AG04450 (cell line): ENCODE measurements around the gene ISYNA1. TPM values are rescaled to one million over a fixed set of nuclear protein-coding genes. Genes with fewer than 3 reads are reported as not detected.
"Not testable (repeated sequence)": the region's sequence is repeated elsewhere in the genome, so short reads cannot be mapped to it uniquely, and the experiment has no call there.

Experiments used
- CTCF ChIA-PET: fragments of 300-600, 350-600 bp; formaldehyde crosslinking; extraction: SDS; loops from one replicate; lab custom pipeline; 2022; ENCODE audit warnings: antibody characterized with exemption, inconsistent platforms; lab: Charles Lee
- POLR2A ChIA-PET: fragments of 350-600 bp; formaldehyde crosslinking; extraction: SDS; loops from one replicate; lab custom pipeline; 2021; ENCODE audit warnings: antibody characterized with exemption, inconsistent platforms; lab: Yijun Ruan, JAX
- DNase-seq: peaks from one replicate; pipeline ENCODE4 v3.0.0-alpha.2; 2011; ENCODE audit warnings: low read depth, low spot score
- H3K27ac ChIP-seq: one replicate; pipeline ENCODE4 v1.5.1; 2012; ENCODE audit warnings: low read depth, low read length, control low read depth
- H3K27me3 ChIP-seq: one replicate; pipeline ENCODE4 v1.6.0; 2012; ENCODE audit warnings: low read length; ENCODE audit not compliant: control insufficient read depth, insufficient read depth
- H3K4me3 ChIP-seq: 2 replicates; pipeline ENCODE4 v1.5.1; 2011; ENCODE audit warnings: mild to moderate bottlenecking, low read depth, low read length, control low read depth
- H3K9me3 ChIP-seq: 2 replicates; pipeline ENCODE4 v1.5.1; 2012; ENCODE audit warnings: low read length; ENCODE audit not compliant: control insufficient read depth, insufficient read depth
- polyA plus RNA-seq: library from polyadenylated mRNA; depleted of rRNA; stranded (reverse); fragments of >200 nt; gene quantifications from 2 replicates; pipeline ENCODE4 v1.2.3, GENCODE V29; 2011
- TF ChIP-seq, protein P1 (sequence below): IDR thresholded peaks from 2 replicates; pipeline ENCODE4 v1.5.1; 2011; ENCODE audit warnings: low read depth, low read length, control low read depth, inconsistent platforms

ISYNA1 gene
- polyA plus RNA-seq, 1 experiment, result 13.3 TPM

DNA sequence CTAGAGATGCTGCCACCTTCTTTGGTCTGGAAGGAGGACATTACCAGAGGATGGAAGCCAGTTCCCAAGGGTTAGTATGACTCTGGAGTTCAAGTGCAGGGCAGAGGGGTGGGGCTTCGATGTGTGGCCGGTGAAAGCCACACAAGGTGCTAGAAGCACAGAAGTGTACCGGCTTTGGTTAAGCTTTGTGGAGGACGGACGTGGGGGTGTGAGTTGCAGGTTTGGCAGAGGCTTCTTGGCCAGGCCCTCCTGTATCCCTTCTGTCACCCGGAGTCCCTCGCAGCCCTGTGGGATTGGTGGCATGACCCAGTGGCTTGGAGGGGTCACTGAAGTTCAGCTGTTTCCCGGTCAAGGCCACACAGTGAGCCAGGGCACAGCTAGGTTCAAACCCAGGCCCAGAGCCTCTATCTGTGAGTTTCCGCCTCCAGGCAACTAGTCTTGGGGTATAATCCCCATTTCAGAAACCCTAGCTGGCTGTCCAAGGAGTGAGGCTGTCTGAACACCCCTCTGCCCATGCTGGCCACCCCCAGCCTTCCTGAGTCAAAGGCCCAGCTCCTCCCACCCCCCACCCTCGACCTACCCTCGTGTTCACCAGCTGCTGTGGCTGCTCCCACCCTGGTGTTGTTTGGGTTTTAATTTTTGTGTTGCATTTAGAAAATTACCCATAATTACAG, 23.3 kb downstream of the ISYNA1 start:
- Histone ChIP-seq H3K4me3 (peak overlapping the region; percentile 51), H3K9me3 (no peaks in the 10 kb centered on the region; the same call in 1 of the 2 replicates), H3K27me3 (no peaks in the 10 kb centered on the region), H3K27ac (peak overlapping the region; percentile 94)
- TF ChIP-seq, protein P1, sequence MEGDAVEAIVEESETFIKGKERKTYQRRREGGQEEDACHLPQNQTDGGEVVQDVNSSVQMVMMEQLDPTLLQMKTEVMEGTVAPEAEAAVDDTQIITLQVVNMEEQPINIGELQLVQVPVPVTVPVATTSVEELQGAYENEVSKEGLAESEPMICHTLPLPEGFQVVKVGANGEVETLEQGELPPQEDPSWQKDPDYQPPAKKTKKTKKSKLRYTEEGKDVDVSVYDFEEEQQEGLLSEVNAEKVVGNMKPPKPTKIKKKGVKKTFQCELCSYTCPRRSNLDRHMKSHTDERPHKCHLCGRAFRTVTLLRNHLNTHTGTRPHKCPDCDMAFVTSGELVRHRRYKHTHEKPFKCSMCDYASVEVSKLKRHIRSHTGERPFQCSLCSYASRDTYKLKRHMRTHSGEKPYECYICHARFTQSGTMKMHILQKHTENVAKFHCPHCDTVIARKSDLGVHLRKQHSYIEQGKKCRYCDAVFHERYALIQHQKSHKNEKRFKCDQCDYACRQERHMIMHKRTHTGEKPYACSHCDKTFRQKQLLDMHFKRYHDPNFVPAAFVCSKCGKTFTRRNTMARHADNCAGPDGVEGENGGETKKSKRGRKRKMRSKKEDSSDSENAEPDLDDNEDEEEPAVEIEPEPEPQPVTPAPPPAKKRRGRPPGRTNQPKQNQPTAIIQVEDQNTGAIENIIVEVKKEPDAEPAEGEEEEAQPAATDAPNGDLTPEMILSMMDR, result no peak
- POLR2A ChIA-PET, result interaction anchor here (0.7 to 2.0 kb wide), 3 partner anchors 15 to 245 kb away, joined by 3 to 14 read pairs (median 3); partner anchors contain the start of gene JUND
- DNase-seq, result no peak
- CTCF ChIA-PET, result interaction anchor here (0.5 to 6.5 kb wide), 7 partner anchors 26 to 186 kb away, joined by 3 to 65 read pairs (median 6); no protein-coding TSS in a partner anchor

DNA sequence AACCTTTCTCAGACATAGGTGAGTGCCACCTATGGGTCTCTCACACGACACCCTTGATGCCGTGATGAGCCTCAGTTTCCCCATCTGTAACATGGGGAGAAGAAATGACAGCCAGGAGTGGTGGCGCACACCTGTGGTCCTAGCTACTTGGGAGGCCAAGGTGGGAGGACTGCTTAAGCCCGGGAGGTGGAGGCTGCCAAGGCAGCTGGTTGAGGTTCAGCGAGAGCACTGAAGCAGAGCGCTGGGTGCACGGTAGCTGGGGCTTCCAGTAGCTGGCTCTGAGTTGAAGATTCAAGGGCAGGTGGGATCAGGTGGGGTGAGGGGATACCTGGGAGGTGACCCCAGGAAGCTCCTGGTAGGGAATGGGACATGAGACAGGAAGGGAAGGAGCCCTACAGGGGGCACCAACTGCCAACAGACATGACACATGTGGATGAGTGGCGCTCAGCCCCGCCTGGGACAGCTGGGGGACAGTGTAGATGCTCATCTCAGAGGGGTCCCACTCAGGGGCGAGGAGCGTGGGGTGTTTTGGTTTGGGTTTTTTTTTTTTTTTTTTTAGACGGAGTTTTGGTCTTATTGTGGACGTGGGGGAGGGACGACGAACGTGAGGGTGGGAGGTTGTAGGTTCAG, 25.2 kb downstream of the ISYNA1 start:
- ChIA-PET POLR2A (interaction anchor here (0.7 to 1.2 kb wide), 4 partner anchors 90 to 1108 kb away, joined by 3 to 6 read pairs (median 6); partner anchors contain the start of genes JUND and LSM4), CTCF (interaction anchor here (0.6 to 6.5 kb wide), 9 partner anchors 23 to 204 kb away, joined by 3 to 65 read pairs (median 4); partner anchors contain the start of genes JUND and LSM4)
- TF ChIP-seq, protein P1, result no peak
- Histone ChIP-seq H3K27ac (no peak overlapping the region), H3K4me3 (no peak overlapping the region), H3K27me3 (no peaks in the 10 kb centered on the region), H3K9me3 (no peaks in the 10 kb centered on the region)
- no peak for DNase-seq

DNA sequence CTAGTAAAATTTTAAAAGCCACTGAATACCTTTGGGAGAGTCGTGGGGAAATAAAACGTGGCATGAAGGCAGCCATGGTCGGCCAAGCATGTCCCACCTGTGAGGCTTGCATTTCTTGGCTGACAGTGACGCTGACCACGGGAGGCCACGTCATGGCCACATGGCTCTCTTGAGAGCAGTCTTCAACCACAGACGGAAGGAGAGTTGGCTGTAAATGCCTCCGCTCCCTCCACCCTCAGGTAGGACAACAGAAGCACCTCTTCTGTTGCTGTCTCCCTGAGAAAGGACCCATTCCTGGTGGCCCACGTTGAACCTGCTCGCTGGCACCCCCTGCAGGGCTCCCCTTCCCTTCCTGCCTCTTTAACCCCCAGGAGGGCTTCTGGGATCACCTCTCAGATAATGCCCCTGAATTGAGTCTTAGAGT, 29.9 kb downstream of the ISYNA1 start:
- Histone ChIP-seq H3K27me3 (no peaks in the 10 kb centered on the region), H3K9me3 (no peaks in the 10 kb centered on the region), H3K4me3 (no peak overlapping the region), H3K27ac (no peak overlapping the region)
- no peak for DNase-seq
- ChIA-PET POLR2A (no interaction called here), CTCF (no interaction called here)
- TF ChIP-seq, protein P1, result peak; percentile 44

DNA sequence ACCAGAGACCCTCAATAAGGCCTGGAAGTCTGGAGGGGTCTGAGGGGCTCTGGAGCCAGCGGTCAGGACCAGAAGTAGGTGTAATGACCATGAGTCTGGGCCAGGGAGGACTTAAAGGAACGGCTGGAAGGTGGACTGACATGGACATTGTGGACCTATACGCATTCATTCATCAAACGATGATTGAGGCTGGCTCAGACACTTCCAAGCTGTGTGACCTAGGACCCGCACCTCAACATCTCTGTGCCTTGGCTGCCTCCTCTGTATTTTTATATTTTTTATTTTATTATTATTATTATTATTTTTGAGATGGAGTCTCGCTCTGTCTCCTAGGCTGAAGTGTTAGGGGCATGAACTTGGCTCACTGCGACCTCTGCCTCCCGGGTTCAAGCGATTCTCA, 31.2 kb downstream of the ISYNA1 start:
- TF ChIP-seq, protein P1, result no peak; the same call in 1 of the 2 replicates
- H3K9me3 ChIP-seq, result no peaks in the 10 kb centered on the region
- ChIA-PET CTCF (interaction anchor here (0.8 to 1.1 kb wide), 2 partner anchors 78 to 127 kb away, joined by 3 read pairs; no protein-coding TSS in a partner anchor), POLR2A (no interaction called here)
- no peak for DNase-seq
- H3K27ac ChIP-seq, result no peak overlapping the region
- H3K27me3 ChIP-seq, result no peaks in the 10 kb centered on the region
- no peak overlapping the region for H3K4me3 ChIP-seq

DNA sequence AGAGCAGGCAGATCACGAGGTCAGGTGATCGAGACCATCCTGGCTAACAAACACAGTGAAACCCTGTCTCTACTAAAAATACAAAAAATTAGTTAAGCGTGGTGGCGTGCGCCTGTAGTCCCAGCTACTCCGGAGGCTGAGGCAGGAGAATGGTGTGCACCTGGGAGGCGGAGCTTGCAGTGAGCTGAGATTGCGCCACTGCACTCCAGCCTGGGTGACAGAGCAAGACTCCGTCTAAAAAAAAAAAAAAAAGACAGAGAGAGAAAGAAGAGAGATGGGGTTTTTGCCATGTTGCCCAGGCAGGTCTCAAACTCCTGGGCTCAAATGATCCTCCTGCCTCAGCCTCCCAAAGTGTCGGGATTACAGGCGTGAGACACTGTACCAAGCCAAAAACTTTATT, 32.2 kb downstream of the ISYNA1 start:
- H3K4me3 ChIP-seq, POLR2A ChIA-PET, H3K9me3 ChIP-seq, H3K27me3 ChIP-seq, DNase-seq, H3K27ac ChIP-seq: not testable (repeated sequence)
- CTCF ChIA-PET, result interaction anchor here (1.2 kb wide), 1 partner anchor 67 kb away, joined by 3 read pairs; no protein-coding TSS in a partner anchor

DNA sequence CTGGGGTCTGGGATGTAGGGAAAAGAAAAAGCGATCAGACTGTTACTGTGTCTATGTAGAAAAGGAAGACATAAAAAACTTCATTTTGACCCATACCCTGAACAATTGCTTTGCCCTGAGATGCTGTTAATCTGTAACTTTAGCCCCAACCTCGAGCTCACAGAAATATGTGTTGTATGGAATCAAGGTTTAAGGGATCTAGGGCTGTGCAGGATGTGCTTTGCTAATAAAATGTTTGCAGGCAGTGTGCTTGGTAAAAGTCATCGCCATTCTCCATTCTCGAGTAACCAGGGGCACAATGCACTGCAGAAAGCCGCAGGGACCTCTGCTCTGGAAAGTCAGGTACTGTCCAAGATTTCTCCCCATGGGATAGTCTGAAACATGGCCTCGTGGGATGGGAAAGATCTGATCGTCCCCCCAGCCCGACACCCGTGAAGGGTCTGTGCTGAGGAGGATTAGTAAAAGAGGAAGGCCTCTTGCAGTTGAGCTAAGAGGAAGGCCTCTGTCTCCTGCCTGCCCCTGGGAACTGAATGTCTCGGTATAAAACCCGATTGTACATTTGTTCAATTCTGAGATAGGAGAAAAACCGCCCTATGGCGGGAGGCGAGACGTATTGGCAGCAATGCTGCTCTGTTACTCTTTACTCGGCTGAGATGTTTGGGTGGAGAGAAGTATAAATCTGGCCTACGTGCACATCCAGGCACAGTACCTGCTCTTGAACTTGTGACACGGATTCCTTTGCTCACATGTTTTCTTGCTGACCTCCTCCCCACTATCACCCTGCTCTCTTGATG, 35.3 kb downstream of the ISYNA1 start:
- ChIA-PET POLR2A (interaction anchor here (1.2 to 1.4 kb wide), 2 partner anchors 15 to 17 kb away, joined by 3 to 7 read pairs; partner anchors contain the start of gene GDF15), CTCF (interaction anchor here (0.8 to 1.7 kb wide), 4 partner anchors 8 to 123 kb away, joined by 5 to 7 read pairs (median 6); no protein-coding TSS in a partner anchor)
- not testable (repeated sequence) for DNase-seq

More for the DNA sequence above, 35.3 kb downstream of the ISYNA1 start:
- not testable (repeated sequence) for H3K27me3 ChIP-seq, H3K9me3 ChIP-seq, H3K27ac ChIP-seq, H3K4me3 ChIP-seq
